ENCODE data around the gene GRK3.

Gene GRK3

GRCh38 chr22:25736378-25737011, 172.0 kb downstream of the GRK3 start:
- DNase-seq (ENCODE audit: low read depth) = no peak

GRCh38 chr22:25739659-25740344, 175.3 kb downstream of the GRK3 start:
- DNase-seq (ENCODE audit: low read depth) = no peak

- no peak for DNase-seq (ENCODE audit: low read depth)
Observed at GRCh38 chr22:25741692-25742626, 177.5 kb downstream of the GRK3 start, which contains the start of gene MYO18B. Gene MYO18B (plus strand): TSS chr22:25742188. CDS start chr22:25761093, 18,905 bp downstream.

- no peak for DNase-seq (ENCODE audit: low read depth)
Observed at GRCh38 chr22:25742918-25743708, 178.6 kb downstream of the GRK3 start.

- no peak for DNase-seq (ENCODE audit: low read depth)
Observed at GRCh38 chr22:25744694-25745093, 180.2 kb downstream of the GRK3 start.

- no peak for DNase-seq (ENCODE audit: low read depth)
Observed at GRCh38 chr22:25745341-25746011, 181.0 kb downstream of the GRK3 start.

- DNase-seq (ENCODE audit: low read depth) = no peak
Observed at GRCh38 chr22:25746012-25746373, 181.5 kb downstream of the GRK3 start.

GRCh38 chr22:25747245-25747944, 182.9 kb downstream of the GRK3 start:
- DNase-seq (ENCODE audit: low read depth) = no peak

GRCh38 chr22:25748140-25748539, 183.7 kb downstream of the GRK3 start:
- no peak for DNase-seq (ENCODE audit: low read depth)

GRCh38 chr22:25748704-25749103, 184.2 kb downstream of the GRK3 start:
- no peak for DNase-seq (ENCODE audit: low read depth)

GRCh38 chr22:25749420-25750169, 185.1 kb downstream of the GRK3 start:
- DNase-seq (ENCODE audit: low read depth) = no peak

- no peak for DNase-seq (ENCODE audit: low read depth)
Observed at GRCh38 chr22:25750569-25751173, 186.2 kb downstream of the GRK3 start.

GRCh38 chr22:25751174-25751581, 186.7 kb downstream of the GRK3 start:
- DNase-seq (ENCODE audit: low read depth) = no peak

- DNase-seq (ENCODE audit: low read depth) = no peak
Observed at GRCh38 chr22:25752615-25753214, 188.2 kb downstream of the GRK3 start.

- DNase-seq (ENCODE audit: low read depth) = no peak
Observed at GRCh38 chr22:25753252-25753651, 188.8 kb downstream of the GRK3 start.

GRCh38 chr22:25754527-25755202, 190.2 kb downstream of the GRK3 start:
- DNase-seq (ENCODE audit: low read depth) = no peak

GRCh38 chr22:25757686-25758085, 193.2 kb downstream of the GRK3 start:
- no peak for DNase-seq (ENCODE audit: low read depth)

GRCh38 chr22:25758316-25758715, 193.8 kb downstream of the GRK3 start:
- no peak for DNase-seq (ENCODE audit: low read depth)

Measured in stimulated activated CD8-positive, alpha-beta memory T cell treated with anti-CD3 and anti-CD28 coated beads, Interleukin-12 subunit alpha, Interleukin-12 subunit beta, amount 100 ng/mL, for 4 hours (primary cell).